NCI-H2081 (cell line): ENCODE results near the gene IRAK3.

Source experiments
- DNase-seq, 2 experiments: peaks; one replicate each; lab custom pipeline; 2025; lab: John Stamatoyannopoulos, UW

Gene IRAK3

GRCh38 chr12:66188584-66189485, at the start of gene IRAK3:
Gene IRAK3 (plus strand): TSS chr12:66189214. CDS start chr12:66189300, 86 bp downstream.
- peak; percentile 45 to 61 for DNase-seq

- no peak for DNase-seq
Measured at GRCh38 chr12:66139328-66139727, 49.7 kb upstream of the IRAK3 start.

GRCh38 chr12:66140731-66141130, 48.3 kb upstream of the IRAK3 start:
- no peak for DNase-seq

- DNase-seq: no peak
Measured at GRCh38 chr12:66141299-66141698, 47.7 kb upstream of the IRAK3 start.

GRCh38 chr12:66142826-66143225, 46.2 kb upstream of the IRAK3 start:
- no peak for DNase-seq

GRCh38 chr12:66143868-66144267, 45.1 kb upstream of the IRAK3 start:
- DNase-seq: no peak

- peak; percentile 36 to 51 for DNase-seq
Measured at GRCh38 chr12:66144791-66145754, 43.9 kb upstream of the IRAK3 start.

GRCh38 chr12:66149702-66150398, 39.2 kb upstream of the IRAK3 start:
- no peak for DNase-seq

GRCh38 chr12:66152732-66153131, 36.3 kb upstream of the IRAK3 start:
- DNase-seq: no peak

GRCh38 chr12:66154776-66155175, 34.2 kb upstream of the IRAK3 start:
- no peak for DNase-seq

GRCh38 chr12:66156654-66157053, 32.4 kb upstream of the IRAK3 start:
- no peak for DNase-seq

- no peak for DNase-seq
Measured at GRCh38 chr12:66159123-66159522, 29.9 kb upstream of the IRAK3 start.

- DNase-seq: no peak
Measured at GRCh38 chr12:66160704-66161103, 28.3 kb upstream of the IRAK3 start.

- DNase-seq: no peak
Measured at GRCh38 chr12:66162701-66163100, 26.3 kb upstream of the IRAK3 start.

GRCh38 chr12:66163289-66163688, 25.7 kb upstream of the IRAK3 start:
- no peak for DNase-seq

GRCh38 chr12:66164349-66164821, 24.6 kb upstream of the IRAK3 start:
- no peak for DNase-seq

GRCh38 chr12:66165141-66165540, 23.9 kb upstream of the IRAK3 start:
- no peak for DNase-seq

GRCh38 chr12:66166561-66166960, 22.5 kb upstream of the IRAK3 start:
- no peak for DNase-seq

GRCh38 chr12:66168410-66168809, 20.6 kb upstream of the IRAK3 start:
- peak in 1 of 2 experiments; percentile 5 for DNase-seq

- peak; percentile 89 to 93 for DNase-seq
Measured at GRCh38 chr12:66169221-66170170, 19.5 kb upstream of the IRAK3 start, which contains the start of gene TMBIM4. Gene TMBIM4 (minus strand): TSS chr12:66169996. CDS start chr12:66169951, 45 bp downstream.

- no peak for DNase-seq
Measured at GRCh38 chr12:66170606-66171005, 18.4 kb upstream of the IRAK3 start.
